Femur (tissue), 1 donor: ENCODE results near the gene TWIST2.

Source experiments
- DNase-seq: peaks from one replicate; pipeline ENCODE4 v3.0.0-alpha.2; 2017

The TWIST2 gene

GRCh38 chr2:238859636-238860347 lies 11.9 kb downstream of the TWIST2 start:
- no peak for DNase-seq

DNA sequence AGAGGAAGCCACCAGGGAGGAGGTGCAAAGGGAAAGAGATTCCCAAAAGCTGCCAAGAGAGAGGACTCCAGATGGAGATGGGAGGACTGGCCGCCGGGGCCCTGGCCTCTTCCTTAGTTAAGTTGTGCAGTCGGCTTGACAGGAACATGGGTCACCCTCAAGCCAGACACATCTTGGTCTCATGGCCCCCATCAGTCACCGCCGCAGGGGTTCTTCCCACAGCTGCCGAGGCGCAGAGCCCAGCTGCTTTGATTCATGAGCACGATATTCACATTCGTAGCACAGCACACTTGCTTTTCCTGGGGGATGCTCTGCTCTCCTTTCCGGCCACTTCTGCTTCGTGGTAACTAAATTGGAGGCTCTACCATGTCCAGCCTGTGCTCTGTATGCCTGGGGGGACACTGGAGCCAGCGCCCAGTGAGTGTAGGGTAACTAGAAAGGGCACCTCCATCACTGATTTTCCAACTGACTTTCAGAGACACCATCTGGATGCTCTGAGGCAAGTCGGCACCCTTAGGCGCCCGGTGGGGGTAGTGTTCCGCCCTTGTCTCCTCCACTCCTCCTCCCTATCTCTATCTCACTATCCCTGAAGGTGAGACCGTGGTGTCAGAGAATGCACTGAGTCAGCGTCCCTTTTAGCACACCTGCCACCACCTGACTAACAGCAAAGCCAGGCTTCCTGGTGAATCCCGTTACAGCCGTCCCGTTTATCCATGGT lies 13.3 kb downstream of the TWIST2 start:
- DNase-seq, result no peak

GRCh38 chr2:238861766-238862315 lies 14.0 kb downstream of the TWIST2 start:
- no peak for DNase-seq

- DNase-seq, result no peak
Observed at GRCh38 chr2:238862701-238863100, 14.8 kb downstream of the TWIST2 start.

DNA sequence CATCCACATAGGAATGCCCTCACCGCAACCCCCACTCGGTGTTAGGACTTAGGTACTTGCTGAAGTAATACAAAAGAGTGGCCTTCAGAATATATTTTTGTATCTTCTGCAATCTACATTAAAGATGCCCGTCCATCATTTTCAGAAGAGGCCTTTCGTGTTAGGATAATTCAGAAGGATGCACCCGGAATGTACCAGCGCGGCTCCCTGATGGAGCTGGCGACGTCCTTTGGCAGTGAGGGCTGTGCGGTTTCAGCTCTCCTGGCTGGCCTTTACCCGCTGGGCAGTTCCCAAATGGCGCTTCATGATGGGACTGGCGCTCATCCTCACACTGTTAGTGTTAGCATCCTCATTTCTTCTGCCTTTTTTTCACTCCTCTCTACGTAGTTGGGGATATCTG lies 15.3 kb downstream of the TWIST2 start:
- no peak for DNase-seq

GRCh38 chr2:238863749-238864206 lies 15.9 kb downstream of the TWIST2 start:
- DNase-seq, result no peak

DNA sequence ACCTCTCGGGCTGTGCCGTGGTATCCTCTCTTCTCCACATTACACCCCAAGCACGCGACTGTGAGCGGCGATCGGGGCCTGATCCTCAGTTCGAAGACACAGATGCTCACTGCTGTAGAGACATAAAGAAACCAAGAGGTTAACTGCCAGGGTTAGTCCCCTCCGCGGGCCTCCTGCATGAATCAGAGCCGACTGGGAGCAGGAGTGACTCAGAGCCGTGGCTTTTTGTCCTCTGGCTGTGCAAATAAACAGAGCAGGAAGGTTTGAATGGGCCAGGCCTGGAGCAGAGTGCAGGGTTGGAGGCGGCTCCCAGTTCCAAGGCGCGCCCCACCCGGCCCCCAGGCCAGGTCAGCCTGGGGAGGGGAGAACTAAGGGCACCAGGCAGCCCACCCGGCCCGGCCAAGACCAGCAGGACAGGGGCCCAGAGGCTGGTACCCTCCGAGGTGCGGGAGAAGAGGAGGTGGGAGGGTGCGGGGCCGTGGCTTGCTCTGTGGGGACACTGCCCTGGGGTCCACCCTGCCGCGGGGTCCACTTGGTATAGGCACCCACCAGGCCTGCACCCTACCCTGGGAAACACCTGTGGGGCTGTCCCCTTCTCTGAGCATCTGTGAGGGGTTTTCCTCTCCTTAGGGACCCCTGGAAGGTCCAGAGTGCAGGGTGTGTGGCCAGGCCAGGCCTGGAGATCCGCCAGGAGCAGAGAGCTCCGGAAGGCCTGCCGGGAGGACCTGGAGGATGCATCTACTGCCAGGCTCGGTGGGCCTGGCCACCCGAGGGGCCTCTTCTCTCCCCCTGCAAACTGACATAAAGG lies 16.5 kb downstream of the TWIST2 start:
- peak; percentile 93 for DNase-seq

DNA sequence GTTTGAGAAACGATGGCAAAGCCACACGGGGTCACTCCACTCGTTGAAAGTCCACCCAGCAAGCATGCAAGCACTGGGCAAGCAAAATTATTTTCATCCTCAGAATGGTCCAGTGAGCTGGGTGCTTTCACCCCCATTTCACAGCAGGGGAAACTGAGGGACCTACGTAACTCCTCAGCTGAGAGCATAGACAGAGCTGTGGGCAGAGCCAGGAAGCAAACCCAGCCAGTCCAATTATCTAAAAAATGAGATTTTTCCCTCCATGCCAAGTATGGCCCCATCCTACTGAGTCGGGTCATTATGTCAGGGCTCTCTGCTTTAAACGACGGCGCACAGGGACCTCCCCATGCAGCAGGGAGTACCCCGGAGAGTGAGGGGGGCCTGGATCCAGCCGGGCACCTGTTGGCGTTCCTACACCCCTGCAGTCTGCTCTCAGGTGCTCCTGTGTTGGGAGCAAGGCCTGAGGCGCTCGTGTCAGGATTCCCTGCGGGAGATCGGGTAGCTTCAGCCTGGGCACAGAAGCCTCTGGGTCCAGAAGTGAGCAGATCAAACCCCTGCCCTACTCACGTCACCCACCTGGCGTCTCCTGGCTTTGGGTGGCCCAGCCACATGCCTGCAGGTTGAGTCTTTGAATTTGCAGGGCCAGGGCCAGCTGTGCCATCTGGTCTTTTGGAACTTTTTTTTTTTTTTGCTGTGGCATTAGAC lies 17.3 kb downstream of the TWIST2 start:
- DNase-seq, result no peak

DNA sequence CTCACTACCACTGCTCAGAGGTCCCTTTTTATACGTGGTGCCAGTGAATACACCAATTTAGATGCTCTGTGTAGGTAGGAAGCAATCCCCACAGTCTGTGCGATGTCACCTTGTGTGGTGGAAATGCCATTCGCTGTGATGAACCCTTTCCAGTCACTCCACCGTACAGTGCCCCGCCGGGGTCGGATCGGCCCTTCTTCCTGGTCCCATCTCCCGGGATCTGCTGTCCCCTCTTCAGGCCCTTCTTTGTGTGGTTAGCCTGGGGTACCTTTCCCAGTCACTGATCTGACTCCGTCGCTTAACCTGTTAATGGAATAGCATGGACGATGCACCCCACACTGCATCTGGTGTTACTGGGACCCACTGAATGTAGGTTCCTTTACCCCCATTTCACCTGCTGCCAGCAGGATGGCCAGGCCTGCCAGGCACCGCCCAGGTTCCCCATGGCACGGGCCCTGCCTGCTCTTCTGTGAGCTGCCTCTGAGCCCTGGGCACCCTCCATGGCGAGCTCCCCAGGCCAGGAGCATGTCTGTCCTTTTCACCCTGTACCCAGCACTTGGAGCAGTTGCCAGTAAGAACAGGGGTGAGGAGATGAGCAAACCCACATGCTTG lies 18.0 kb downstream of the TWIST2 start:
- no peak for DNase-seq

DNA sequence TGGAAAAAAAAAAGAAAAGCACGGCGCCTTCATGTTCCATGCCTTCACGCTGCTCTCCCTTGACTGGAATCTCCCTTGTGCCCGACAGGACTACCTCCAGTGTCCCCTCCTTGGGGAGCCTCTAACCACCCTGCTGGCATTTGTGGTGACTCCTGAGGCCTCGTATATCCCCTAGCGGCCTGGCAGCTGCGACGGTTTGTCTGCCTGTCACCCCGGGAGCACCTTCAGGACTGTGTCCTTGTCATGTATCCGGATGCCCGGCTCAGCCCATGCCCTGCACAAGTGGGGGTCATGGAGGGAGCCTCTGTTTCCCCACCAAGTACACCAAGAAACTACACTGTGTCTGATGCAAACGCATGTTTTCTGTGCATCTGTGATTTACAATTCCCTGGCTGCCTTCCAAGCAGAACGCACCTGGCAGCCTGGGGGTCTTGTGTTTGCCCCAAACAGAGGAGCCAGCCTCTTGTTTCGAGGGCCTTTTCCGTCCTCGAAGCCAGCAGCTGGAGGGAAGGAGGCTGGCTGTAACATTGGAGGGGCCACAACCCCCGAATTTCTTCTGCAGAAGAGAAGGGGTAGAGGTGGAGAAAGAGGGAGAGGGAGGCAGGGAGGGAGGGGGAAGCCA lies 18.9 kb downstream of the TWIST2 start:
- no peak for DNase-seq

DNA sequence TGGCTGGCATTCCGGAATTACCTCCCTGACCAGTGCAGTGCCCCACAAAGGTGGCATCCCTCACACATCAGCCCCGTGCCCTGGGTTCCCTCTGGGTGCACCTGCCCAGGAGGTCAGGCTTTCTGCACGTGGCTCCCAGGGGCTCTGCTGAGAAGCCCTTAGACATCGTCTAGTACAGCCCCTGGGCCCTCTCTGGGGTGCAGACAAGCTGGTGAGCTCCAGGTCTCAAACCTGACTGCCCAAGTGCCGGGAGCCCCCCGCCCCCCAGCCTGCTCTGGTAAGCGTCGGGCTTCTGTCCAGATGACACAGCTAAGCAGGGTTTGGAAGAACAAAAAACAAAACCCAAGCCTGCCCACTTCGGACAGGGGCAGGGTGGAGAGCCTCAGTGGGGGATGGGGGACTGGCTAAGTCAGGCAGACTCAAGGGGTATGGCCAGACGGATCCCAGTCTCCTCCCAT lies 20.2 kb downstream of the TWIST2 start:
- no peak for DNase-seq

DNA sequence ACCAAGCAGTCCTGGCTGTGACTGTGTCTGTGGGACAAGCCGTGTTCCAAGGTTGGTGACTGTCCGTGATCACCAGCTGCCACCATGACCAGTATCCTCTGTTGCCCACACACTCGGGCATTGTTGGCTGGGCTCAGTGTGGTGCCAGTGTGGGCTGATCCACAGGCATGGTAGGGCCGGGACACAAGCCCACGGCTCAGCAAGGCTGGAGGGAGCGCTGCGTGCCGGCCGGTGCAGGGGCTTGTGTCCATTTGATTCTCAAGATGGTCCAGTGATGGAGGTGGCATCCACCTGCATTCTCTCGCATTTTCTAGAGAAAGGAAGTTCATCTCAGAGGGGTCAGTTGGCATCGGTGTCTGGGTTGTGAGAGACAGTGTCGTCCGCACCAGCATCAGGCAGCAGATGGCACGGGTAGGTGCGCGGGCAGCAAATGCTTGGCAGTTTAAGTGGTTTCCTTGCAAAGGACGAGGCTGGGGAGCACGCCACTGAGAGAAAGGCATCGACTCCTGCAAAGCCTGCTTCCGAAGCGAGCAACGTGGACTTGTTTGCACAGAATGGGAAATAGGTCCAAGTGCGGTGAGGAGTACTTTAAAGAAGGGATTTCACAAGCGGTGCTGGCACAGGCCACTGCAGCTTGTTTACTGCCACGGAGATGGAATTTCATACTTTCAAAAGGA lies 20.9 kb downstream of the TWIST2 start:
- DNase-seq, result no peak

DNA sequence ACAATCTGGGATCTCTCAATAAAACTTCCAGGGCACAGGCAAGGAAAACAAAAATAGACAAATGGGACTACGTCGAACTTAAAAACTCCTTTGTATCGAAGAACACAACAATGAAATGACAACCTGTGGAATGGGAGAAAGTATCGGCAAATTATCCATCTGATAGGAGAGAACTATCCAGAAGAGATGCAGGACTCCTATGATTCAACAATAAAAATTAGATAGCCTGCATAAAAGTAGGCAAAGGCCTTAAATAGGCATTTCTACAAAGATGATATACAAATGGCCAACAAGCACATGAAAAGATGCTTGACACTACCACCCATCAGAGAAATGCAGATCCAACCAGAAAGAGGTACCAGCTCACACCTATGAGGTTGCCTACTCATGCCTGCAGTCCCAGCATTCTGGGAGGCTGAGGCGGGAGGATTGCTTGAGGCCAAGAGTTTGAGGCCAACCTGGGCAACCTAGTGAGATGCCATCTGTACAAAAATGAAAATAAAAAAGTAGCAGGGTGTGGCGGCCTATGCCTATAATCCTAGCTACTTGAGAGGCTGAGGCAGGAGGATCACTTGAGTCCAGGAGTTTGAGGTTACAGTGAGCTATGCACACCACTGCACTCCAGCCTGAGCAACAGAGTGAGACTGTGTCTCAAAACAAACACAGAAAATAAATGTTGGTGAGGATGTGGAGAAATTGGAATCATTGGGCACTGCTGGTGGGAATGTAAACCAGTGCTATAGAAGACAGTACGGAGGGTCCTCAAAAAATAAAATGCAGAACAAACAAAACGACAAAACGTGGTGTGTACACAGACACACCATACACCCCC lies 21.6 kb downstream of the TWIST2 start:
- DNase-seq, result no peak

DNA sequence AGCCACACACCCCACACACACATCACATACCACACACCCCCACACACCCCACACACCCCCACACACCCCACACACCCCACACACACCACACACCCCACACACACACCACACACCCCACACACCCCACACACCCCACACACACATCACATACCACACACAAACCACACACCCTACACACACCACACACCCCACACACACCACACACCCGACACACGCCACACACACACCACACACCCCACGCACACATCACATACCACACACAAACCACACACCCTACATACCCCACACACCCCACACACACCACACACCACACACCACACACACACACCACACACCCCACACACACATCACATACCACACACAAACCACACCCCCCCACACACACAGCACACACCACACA lies 22.4 kb downstream of the TWIST2 start:
- DNase-seq, result no peak

- DNase-seq, result no peak
Observed at GRCh38 chr2:238872026-238872425, 24.1 kb downstream of the TWIST2 start.

DNA sequence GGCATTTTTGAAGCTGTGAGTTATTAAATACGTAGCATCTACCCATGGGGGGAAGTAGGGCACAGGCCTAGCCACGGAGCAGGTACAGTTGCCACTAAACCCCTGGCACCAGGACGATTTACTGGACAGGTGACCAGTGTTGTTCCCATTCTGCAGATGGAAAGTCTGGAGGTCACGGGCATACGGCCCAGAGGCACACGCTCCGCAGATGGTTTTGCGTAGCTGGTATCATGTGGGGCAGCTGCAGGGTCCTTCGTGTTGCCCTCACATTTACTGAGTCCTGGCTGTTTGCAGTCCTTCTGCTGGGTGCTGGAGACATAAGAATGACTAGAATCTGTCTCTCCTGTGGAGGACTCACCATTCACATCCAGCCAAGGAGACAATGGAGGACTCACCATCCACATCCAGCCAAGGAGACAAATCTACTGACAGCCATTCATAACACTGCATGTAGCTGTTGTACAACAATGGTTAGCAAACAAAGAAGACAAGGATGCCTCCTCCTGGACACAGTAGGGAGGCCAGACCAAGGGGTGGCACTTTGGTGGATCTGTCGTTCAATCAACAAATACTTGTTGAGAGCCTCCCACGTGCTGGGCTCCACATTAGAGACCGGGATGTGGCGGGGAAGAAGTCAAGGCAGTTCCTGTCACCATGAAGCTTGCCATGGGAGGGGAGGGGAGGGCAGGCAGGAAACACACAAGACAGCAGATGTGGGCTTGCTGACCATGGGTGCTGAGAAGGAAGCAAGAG lies 24.9 kb downstream of the TWIST2 start:
- no peak for DNase-seq

DNA sequence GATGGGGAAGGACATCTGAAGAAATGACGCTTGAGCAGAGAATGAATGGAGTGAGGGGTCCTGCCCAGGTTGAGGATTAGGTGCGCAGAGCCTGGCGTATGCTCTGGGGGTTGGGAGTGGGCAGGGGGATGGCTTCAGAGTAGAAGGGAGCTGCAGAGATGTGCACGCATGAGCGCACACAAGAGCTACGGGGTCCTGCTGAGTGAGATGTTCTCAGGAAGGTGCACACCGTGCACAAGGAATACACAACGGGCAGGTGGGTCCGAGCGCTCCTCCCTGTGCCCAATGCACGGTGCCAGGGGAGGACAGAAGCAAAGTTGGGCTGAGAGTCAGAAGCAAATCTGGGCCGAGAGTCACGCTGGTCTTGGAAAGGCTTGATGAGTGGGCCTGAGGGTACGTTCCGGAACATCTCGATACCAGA lies 25.5 kb downstream of the TWIST2 start:
- DNase-seq, result no peak

DNA sequence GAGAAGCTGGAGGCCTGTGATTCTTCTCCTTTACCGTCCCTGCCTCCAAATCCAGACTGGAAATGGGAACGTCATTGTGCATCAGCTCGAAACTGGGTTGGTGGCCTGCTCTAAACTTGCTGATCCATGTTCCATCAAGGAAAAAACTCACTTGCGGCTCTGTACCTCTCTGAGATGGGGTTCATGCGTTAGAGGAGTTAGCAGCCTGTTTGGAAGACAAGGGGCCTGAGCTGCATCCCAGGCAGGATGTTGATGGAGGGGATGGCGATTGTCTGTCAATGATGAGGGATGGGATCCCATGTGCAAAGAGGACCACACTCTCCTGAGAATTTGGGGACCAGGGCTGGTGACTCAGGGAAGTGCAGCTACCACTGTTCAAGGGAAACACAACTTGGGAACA lies 26.0 kb downstream of the TWIST2 start:
- no peak for DNase-seq

DNA sequence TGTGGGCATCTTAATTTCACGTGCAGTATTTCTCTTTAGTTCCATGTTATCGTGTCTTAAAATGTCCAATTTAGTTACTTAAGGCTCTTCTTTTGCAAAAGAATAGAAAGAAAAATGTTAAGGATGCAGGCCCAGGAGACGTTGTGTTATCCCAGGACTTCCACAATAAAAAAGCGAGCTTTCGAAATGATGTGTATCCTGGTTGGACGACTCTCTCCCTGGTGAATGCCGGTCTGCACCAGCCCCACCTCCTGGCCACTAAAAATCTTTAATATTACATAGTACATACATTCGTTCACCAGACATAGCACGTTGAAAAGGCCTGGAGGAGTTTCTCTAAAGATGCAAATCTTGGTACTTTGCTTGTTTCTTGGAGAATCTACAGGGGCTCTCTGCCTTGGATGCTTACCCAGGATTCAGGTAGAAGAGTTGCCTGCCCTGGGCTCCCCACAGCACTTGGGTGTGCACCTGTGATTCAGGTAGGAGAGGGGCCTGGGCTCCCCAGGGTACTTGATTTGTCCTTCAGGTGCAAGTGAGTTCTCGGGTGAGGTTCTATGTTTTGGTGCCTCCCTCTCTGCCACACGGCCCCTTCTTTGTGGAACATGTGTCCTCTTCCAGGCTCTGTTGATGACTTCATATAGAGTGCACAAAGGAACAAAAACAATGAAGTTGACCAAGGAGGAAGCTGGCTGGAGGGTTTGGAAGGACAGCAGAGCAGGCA lies 26.6 kb downstream of the TWIST2 start:
- DNase-seq, result no peak
